ENCODE measurements around the gene LRRTM3. TPM values are rescaled to one million over a fixed set of nuclear protein-coding genes. Genes with fewer than 3 reads are reported as not detected.

LRRTM3 gene
- total RNA-seq, 6 donors from 2014 or later, result not detected

GRCh38 chr10:67015225-67015624, 89.4 kb downstream of the LRRTM3 start:
- no peak overlapping the region for H3K27ac ChIP-seq
- H3K4me1 ChIP-seq, result no peaks in the 10 kb centered on the region
- 77 to 81% methylated on average over 1 of the region's 1 CpG for WGBS, 2 donors

GRCh38 chr10:67017218-67017617, 91.4 kb downstream of the LRRTM3 start:
- Histone ChIP-seq H3K4me1 (no peaks in the 10 kb centered on the region), H3K27ac (no peak overlapping the region), H3K36me3 (no peaks in the 10 kb centered on the region), H3K9me3 (no peaks in the 10 kb centered on the region), H3K27me3 (no peaks in the 10 kb centered on the region), H3K4me3 (no peak overlapping the region)
- WGBS, 2 donors, result 70 to 100% methylated on average over 2 of the region's 2 CpGs
- ATAC-seq (ENCODE audit: low FRiP score in 2 of 2) (no peak), DNase-seq (no peak)
- TF ChIP-seq EP300 (IDR thresholded peaks at IDR 0.05) (no peak), POLR2A (IDR thresholded peaks at IDR 0.05) (no peak), CTCF (IDR thresholded peaks at IDR 0.05) (no peak), POLR2AphosphoS5 (IDR thresholded peaks at IDR 0.05) (no peak)

More at GRCh38 chr10:67015225-67015624, 89.4 kb downstream of the LRRTM3 start:
- Histone ChIP-seq H3K27me3 (no peaks in the 10 kb centered on the region), H3K36me3 (no peaks in the 10 kb centered on the region), H3K9me3 (no peaks in the 10 kb centered on the region), H3K4me3 (no peak overlapping the region)
- ATAC-seq (ENCODE audit: low FRiP score in 2 of 2) (no peak), DNase-seq (no peak)
- TF ChIP-seq CTCF (IDR thresholded peaks at IDR 0.05) (no peak), POLR2AphosphoS5 (IDR thresholded peaks at IDR 0.05) (no peak), EP300 (IDR thresholded peaks at IDR 0.05) (no peak), POLR2A (IDR thresholded peaks at IDR 0.05) (no peak)

GRCh38 chr10:67022099-67022498, 96.3 kb downstream of the LRRTM3 start:
- no peak overlapping the region for H3K4me3 ChIP-seq
- DNase-seq, result no peak
- no peaks in the 10 kb centered on the region for H3K9me3 ChIP-seq
- H3K27ac ChIP-seq, result no peak overlapping the region
- ATAC-seq (ENCODE audit: low FRiP score in 2 of 2), result no peak
- H3K36me3 ChIP-seq, result no peaks in the 10 kb centered on the region
- TF ChIP-seq POLR2AphosphoS5 (IDR thresholded peaks at IDR 0.05), result no peak
- H3K4me1 ChIP-seq, result no peaks in the 10 kb centered on the region
- no peaks in the 10 kb centered on the region for H3K27me3 ChIP-seq

- no peaks in the 10 kb centered on the region for H3K27me3 ChIP-seq
- H3K36me3 ChIP-seq, result no peaks in the 10 kb centered on the region
- H3K9me3 ChIP-seq, result no peaks in the 10 kb centered on the region
- H3K27ac ChIP-seq, result no peak overlapping the region
- H3K4me3 ChIP-seq, result no peak overlapping the region
- WGBS, 2 donors, result 94 to 96% methylated on average over 9 of the region's 9 CpGs
- no peak for TF ChIP-seq POLR2A (IDR thresholded peaks at IDR 0.05)
- no peak for TF ChIP-seq POLR2AphosphoS5 (IDR thresholded peaks at IDR 0.05)
- no peak for TF ChIP-seq EP300 (IDR thresholded peaks at IDR 0.05)
- TF ChIP-seq CTCF (IDR thresholded peaks at IDR 0.05), result no peak
- H3K4me1 ChIP-seq, result no peaks in the 10 kb centered on the region
- DNase-seq (peak in 1 of 2 donors; percentile 26), ATAC-seq (ENCODE audit: low FRiP score in 2 of 2) (no peak)
Observed at GRCh38 chr10:67033878-67034277, 108.0 kb downstream of the LRRTM3 start.

GRCh38 chr10:67036808-67037207, 111.0 kb downstream of the LRRTM3 start:
- DNase-seq (no peak), ATAC-seq (ENCODE audit: low FRiP score in 2 of 2) (no peak)
- Histone ChIP-seq H3K4me1 (no peaks in the 10 kb centered on the region), H3K9me3 (no peaks in the 10 kb centered on the region), H3K36me3 (no peaks in the 10 kb centered on the region), H3K4me3 (no peak overlapping the region), H3K27ac (no peak overlapping the region), H3K27me3 (no peaks in the 10 kb centered on the region)
- TF ChIP-seq CTCF (IDR thresholded peaks at IDR 0.05) (no peak), POLR2AphosphoS5 (IDR thresholded peaks at IDR 0.05) (no peak), POLR2A (IDR thresholded peaks at IDR 0.05) (no peak), EP300 (IDR thresholded peaks at IDR 0.05) (no peak)
- WGBS, 2 donors, result 49 to 64% methylated on average over 2 of the region's 2 CpGs
